Heart left ventricle (tissue), 16 donors: ENCODE measurements around the gene SPATA25. TPM values are rescaled to one million over a fixed set of nuclear protein-coding genes. Genes with fewer than 3 reads are reported as not detected.

Source experiments
- ATAC-seq, 4 donors: fragments of 200-7000 bp; cut with Tn5 transposase; one replicate each; pipeline ENCODE4 v1.9.1; 2020 to 2022; ENCODE audit warnings: moderate library complexity in 4 of 4, mild to moderate bottlenecking in 3 of 4, moderate number of reproducible peaks in 1 of 4
- DNase-seq, 5 donors: peaks; one replicate each; pipeline ENCODE4 v3.0.0-alpha.2; 2020
- H3K27ac ChIP-seq, 12 donors: fragments of 200-600 bp; sonication (generic) in 4 of 12; one replicate each; pipeline versions ENCODE4 v1.5.0 to v1.8.0; 2016 to 2022; ENCODE audit warnings: mild to moderate bottlenecking in 2 of 12
- H3K27me3 ChIP-seq, 9 donors: fragments of 200-600 bp; sonication (generic) in 2 of 9; one replicate each; pipeline versions ENCODE4 v1.5.1 to v1.8.0; 2016 to 2022; ENCODE audit warnings: mild to moderate bottlenecking in 3 of 9
- H3K36me3 ChIP-seq, 9 donors: fragments of 200-600 bp; sonication (generic) in 2 of 9; one replicate each; pipeline versions ENCODE4 v1.5.0 to v1.8.0; 2018 to 2022; ENCODE audit warnings: mild to moderate bottlenecking in 2 of 9
- H3K4me1 ChIP-seq, 12 donors: fragments of 200-600 bp; sonication (generic) in 4 of 12; one replicate each; pipeline versions ENCODE4 v1.5.0 to v1.8.0; 2016 to 2022; ENCODE audit warnings: mild to moderate bottlenecking in 3 of 12
- H3K4me3 ChIP-seq, 12 donors: fragments of 200-600 bp; sonication (generic) in 4 of 12; one replicate each; pipeline versions ENCODE4 v1.5.0 to v1.8.0; 2017 to 2022; ENCODE audit warnings: mild to moderate bottlenecking in 9 of 12, moderate library complexity in 4 of 12
- H3K9me3 ChIP-seq, 12 donors: fragments of 200-600 bp; sonication (generic) in 4 of 12; one replicate each; pipeline versions ENCODE4 v1.5.0 to v1.8.0; 2016 to 2022; ENCODE audit warnings: mild to moderate bottlenecking in 1 of 12
- CTCF ChIP-seq, 12 donors: fragments of 200-600 bp; sonication (generic) in 4 of 12; IDR thresholded peaks; one replicate each; pipeline versions ENCODE4 v1.5.0 to v1.8.0; 2018 to 2022; ENCODE audit warnings: antibody characterized with exemption in 12 of 12, mild to moderate bottlenecking in 5 of 12
- POLR2A ChIP-seq, 2 donors: fragments of 450-650 bp; IDR thresholded peaks; one replicate each; pipeline ENCODE4 v1.6.1; 2017; ENCODE audit warnings: antibody characterized with exemption in 2 of 2, mild to moderate bottlenecking in 2 of 2, moderate library complexity in 2 of 2
- WGBS, 4 donors: extraction: QIAGEN DNeasy Blood & Tissue Kit in 2 of 4; methylation state at CpG; one replicate each; pipeline versions ENCODE4 v1.1.5 to v1.1.7; 2013 to 2018; 5-methylcytosine and 5-hydroxymethylcytosine counted together
- intact Hi-C, 10 donors: fragments of 100-400 bp; cut with DNase I; formaldehyde crosslinking; loops; one replicate each; pipeline versions ENCODE4 v1.11.1 to v1.14.2; 2022
- long read RNA-seq, 3 donors: library from polyadenylated mRNA; unstranded; transcript quantifications; one replicate each; pipeline ENCODE4 v2.0.0, GENCODE V29; 2020 to 2021
- polyA plus RNA-seq, 2 donors: library from polyadenylated mRNA; stranded (reverse); fragments of 200-250 nt; gene quantifications; one replicate each; pipeline ENCODE4 v1.2.3, GENCODE V29; 2013
- total RNA-seq, 9 donors: library from RNA; depleted of rRNA in 2 of 9; stranded (reverse); fragments of >200 nt in 2 of 9; fragmentation: NEBNext Ultra II Directional in 3 of 9; extraction: Animal tissue kit (Norgen Biotek cat#: 25700) in 3 of 9; gene quantifications; one replicate each; pipeline versions ENCODE4 v1.1.0 to v1.2.4, GENCODE V29; 2016 to 2023
- donor health status: ischemic (EF 13 %, LVEDD 7.1; RV severe dilation, severe dysfunction).
- donor health status: healthy with polysubstance abuse.
- donor health status: DM: no; HTN: yes; CAD: no.
- donor health status: DM: no; HTN: no; CAD: no.
- donor health status: ischemic (EF 25% LVEDD 6.9; RV normal size, moderate dysfunction).
- donor health status: ischemic (EF 25% LVEDD 5.7; RV mildly dilated, moderate dysfunction).
- donor health status: healthy.
- donor health status: DM: yes; HTN: yes; CAD: no.
- donor health status: ischemic (EF 35%, LVEDD 5.7; RV mildly dilated, moderate dysfunction).
- donor health status: nonischemic (EF 11% LVEDD 7.7; RV severe dilation, severe dysfunction).
- donor health status: DM: yes; HTN: yes; CAD: no.
- donor health status: PGD.
- donor health status: ischemic (EF 29% LVEDD 5.4; RV normal size, mild dysfunction).
- donor health status: nonischemic (EF 23%, LVEDD 6.1; RV moderate dilation, normal function).

Gene SPATA25
- total RNA-seq (1 to 10 TPM in 7 of 9 donors, not detected in 2; 1.1 to 4.0 (median 1.8) TPM), polyA plus RNA-seq (1 to 10 TPM in 1 of 2 donors, under 1 TPM in 1; 0.58 to 2.7 TPM)
- long read RNA-seq, donor 1, result 0 reads
- long read RNA-seq, donor 2, result 0 reads
- long read RNA-seq, donor 3, result 0 reads

GRCh38 chr20:45887346-45887715 lies at the start of gene SPATA25:
SPATA25 (minus strand) TSS chr20:45887622; CDS start chr20:45887590, 32 bp downstream.
- intact Hi-C loops, result loop anchor here in 1 of 10 donors (5.0 kb wide), 1 partner anchor 50 kb away; no protein-coding TSS in a partner anchor
- H3K36me3 ChIP-seq, result peaks cover 0 to 59% (median 39%) of the 10 kb centered on the region in 9 donors
- peaks cover 3 to 40% (median 25%) of the 10 kb centered on the region in 12 donors for H3K4me1 ChIP-seq

GRCh38 chr20:45935416-45936046 lies 48.1 kb upstream of the SPATA25 start:
- peak; percentile 4 to 39 (median 24) for ATAC-seq
- intact Hi-C loops, result loop anchor here in 7 of 10 donors (1.0 to 10.0 kb wide), 8 partner anchors 25 to 101 kb away; partner anchors contain the start of genes CTSA (in 3 of the 7), NEURL2 (in 3 of the 7), SNX21 (in 2 of the 7) and ACOT8 (in 1 of the 7)
- no peak for TF ChIP-seq POLR2A (IDR thresholded peaks at IDR 0.05)
- no peak for TF ChIP-seq CTCF (IDR thresholded peaks at IDR 0.05)
- peak overlapping the region; percentile 32 to 100 (median 99) for H3K4me3 ChIP-seq
- no peaks in the 10 kb centered on the region for H3K27me3 ChIP-seq
- 4 to 6% (median 6%) methylated on average over 21 of the region's 21 CpGs for WGBS, 4 donors
- peaks cover 0 to 28% (median 20%) of the 10 kb centered on the region in 12 donors for H3K4me1 ChIP-seq
- peak overlapping the region; percentile 79 to 100 (median 100) for H3K27ac ChIP-seq
- DNase-seq, result no peak
- peaks cover 0 to 43% (median 35%) of the 10 kb centered on the region in 9 donors for H3K36me3 ChIP-seq
- H3K9me3 ChIP-seq, result no peaks in the 10 kb centered on the region

More at GRCh38 chr20:45887346-45887715, at the start of gene SPATA25:
- no peak for DNase-seq
- TF ChIP-seq POLR2A (IDR thresholded peaks at IDR 0.05) (no peak), CTCF (IDR thresholded peaks at IDR 0.05) (no peak)
- no peak for ATAC-seq
- no peaks in the 10 kb centered on the region for H3K9me3 ChIP-seq
- H3K4me3 ChIP-seq, result no peak within 1 kb of the TSS
- no peak within 1 kb of the TSS for H3K27ac ChIP-seq
- 88 to 94% (median 93%) methylated on average over 8 of the region's 8 CpGs for WGBS, 4 donors
- no peaks in the 10 kb centered on the region for H3K27me3 ChIP-seq

- TF ChIP-seq POLR2A (IDR thresholded peaks at IDR 0.05), result peak; percentile 26 to 93
- peak in 1 of 12 donors; percentile 12 for TF ChIP-seq CTCF (IDR thresholded peaks at IDR 0.05)
- Histone ChIP-seq H3K27ac (peak within 1 kb of the TSS; percentile 99 to 100 (median 100)), H3K4me1 (peaks cover 0 to 28% (median 20%) of the 10 kb centered on the region in 12 donors), H3K27me3 (no peaks in the 10 kb centered on the region), H3K9me3 (no peaks in the 10 kb centered on the region), H3K36me3 (peaks cover 0 to 36% (median 28%) of the 10 kb centered on the region in 9 donors), H3K4me3 (peak within 1 kb of the TSS; percentile 79 to 100 (median 99))
- intact Hi-C loops, result loop anchor here in 8 of 10 donors (1.0 to 10.0 kb wide), 11 partner anchors 24 to 100 kb away; partner anchors contain the start of genes CTSA (in 4 of the 8), NEURL2 (in 4 of the 8), SNX21 (in 2 of the 8) and ZNF335 (in 2 of the 8)
- DNase-seq (peak; percentile 98 to 99 (median 99)), ATAC-seq (peak; percentile 90 to 91 (median 90))
- 0 to 2% (median 0%) methylated on average over 39 to 102 of the region's 102 CpGs for WGBS, 4 donors
Measured at GRCh38 chr20:45934586-45935415, 47.4 kb upstream of the SPATA25 start, which contains the start of gene PCIF1. PCIF1 (plus strand) TSS chr20:45934683; CDS start chr20:45939000, 4,317 bp downstream.
